Panc1 (cell line): ENCODE results near the gene SYTL4.

ENCODE experiments used
- CTCF ChIP-seq: fragments of 450-650 bp; IDR thresholded peaks from 2 replicates; pipeline ENCODE4 v1.5.1; 2017; ENCODE audit warnings: mild to moderate bottlenecking
- SIN3A ChIP-seq: IDR thresholded peaks from 2 replicates; pipeline ENCODE4 v1.6.1; 2012; ENCODE audit warnings: low read depth, mild to moderate bottlenecking, low read length, moderate library complexity, borderline replicate concordance; ENCODE audit not compliant: insufficient read depth

DNA sequence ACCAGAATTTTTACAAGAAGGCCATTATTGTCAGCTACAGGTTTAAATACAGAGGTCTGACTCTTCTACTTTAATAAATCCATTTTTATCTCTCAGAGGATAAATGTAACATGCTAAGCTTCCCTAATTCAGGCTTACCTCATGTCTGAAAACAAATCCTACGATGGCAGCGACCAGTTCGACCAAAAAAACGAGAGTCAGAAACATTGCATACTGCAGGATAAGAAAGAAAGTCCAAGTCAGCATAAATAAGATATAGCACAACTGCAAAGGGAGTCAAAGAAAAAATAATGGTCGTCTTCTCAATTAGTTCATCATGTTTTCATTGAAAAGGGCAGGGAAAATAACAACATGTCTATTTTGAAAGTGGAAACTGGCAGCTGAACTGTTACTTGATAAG, 96.9 kb downstream of the SYTL4 start:
- TF ChIP-seq SIN3A (no peak), CTCF (no peak)
